HepG2 (cell line): ENCODE measurements around the gene LRRC15. TPM values are rescaled to one million over a fixed set of nuclear protein-coding genes. Genes with fewer than 3 reads are reported as not detected.

Experiments used
- CHD2 ChIP-seq: IDR thresholded peaks from 2 replicates; pipeline ENCODE4 v1.6.1; 2011; ENCODE audit warnings: low read depth, low read length, improper control_type of control experiment
- IKZF1 ChIP-seq: fragments of 450-650 bp; IDR thresholded peaks from 2 replicates; pipeline ENCODE4 v1.7.1; 2016
- MBD4 ChIP-seq: IDR thresholded peaks from 2 replicates; pipeline ENCODE4 v1.6.1; 2012; ENCODE audit warnings: low read length, inconsistent platforms, borderline replicate concordance
- NR2F1 ChIP-seq, 2 experiments: fragments of 450-650 bp in 1 of 2; formaldehyde crosslinking in 1 of 2; IDR thresholded peaks; 2 replicates each; pipeline versions ENCODE4 v1.5.0 to v1.6.1; 2016 to 2020; ENCODE audit warnings: mild to moderate bottlenecking in 1 of 2, missing compliant biosample characterization in 1 of 2, missing genetic modification reagents in 1 of 2, moderate library complexity in 1 of 2
- RBFOX2 ChIP-seq: fragments of 200-400 bp; formaldehyde crosslinking; IDR thresholded peaks from 2 replicates; pipeline ENCODE4 v1.6.1; 2017; ENCODE audit warnings: low read depth, mild to moderate bottlenecking, low read length
- SP5 ChIP-seq: IDR thresholded peaks from 2 replicates; pipeline ENCODE4 v1.6.1; 2016; ENCODE audit warnings: low read depth, borderline replicate concordance
- ZIK1 ChIP-seq: sonication (generic); formaldehyde crosslinking; IDR thresholded peaks from 2 replicates; pipeline ENCODE4 v1.5.0; 2020; ENCODE audit warnings: mild to moderate bottlenecking, low read depth, missing genetic modification reagents, borderline replicate concordance
- ZNF709 ChIP-seq: sonication (generic); formaldehyde crosslinking; IDR thresholded peaks from 2 replicates; pipeline ENCODE4 v1.5.0; 2020; ENCODE audit warnings: mild to moderate bottlenecking, missing genetic modification reagents
- polyA plus RNA-seq, 8 experiments: library from polyadenylated mRNA; depleted of rRNA in 3 of 8; stranded (reverse) in 7 of 8; unstranded in 1 of 8; fragments of >200 nt; fragmentation: Illumina TruSeq in 4 of 8; extraction: Trizol in 4 of 8; gene quantifications; 2 replicates each; pipeline versions ENCODE4 v1.2.1 to v1.2.3, GENCODE V29; 2011 to 2016; ENCODE audit warnings: low read depth in 4 of 8, missing spikeins in 1 of 8, mixed read lengths in 1 of 8; ENCODE audit not compliant: insufficient read depth in 1 of 8
- total RNA-seq, 5 experiments: library from RNA; depleted of rRNA; stranded (reverse); fragments of >200 nt; fragmentation: Illumina TruSeq; extraction: Trizol; gene quantifications; 2 replicates each; pipeline ENCODE4 v1.2.3, GENCODE V29; 2016; ENCODE audit warnings: low read depth in 1 of 5
- TF ChIP-seq, protein P1 (sequence below): sonication (generic); formaldehyde crosslinking; IDR thresholded peaks from 2 replicates; pipeline ENCODE4 v1.5.1; 2020; ENCODE audit warnings: missing genetic modification reagents, mild to moderate bottlenecking, borderline replicate concordance
- TF ChIP-seq, protein P2 (sequence below): sonication (generic); formaldehyde crosslinking; IDR thresholded peaks from 2 replicates; pipeline ENCODE4 v1.5.0; 2020; ENCODE audit warnings: missing genetic modification reagents, mild to moderate bottlenecking, borderline replicate concordance
- TF ChIP-seq, protein P3 (sequence below): sonication (generic); formaldehyde crosslinking; conservative IDR thresholded peaks from 2 replicates; pipeline ENCODE4 v1.4.0; 2020; ENCODE audit warnings: missing genetic modification reagents
- TF ChIP-seq, protein P4 (sequence below): sonication (generic); IDR thresholded peaks from 2 replicates; pipeline ENCODE4 v1.6.1; 2016; ENCODE audit warnings: low read depth, borderline replicate concordance
- TF ChIP-seq, protein P5 (sequence below): sonication (generic); formaldehyde crosslinking; IDR thresholded peaks from 2 replicates; pipeline ENCODE4 v1.4.0; 2020; ENCODE audit warnings: mild to moderate bottlenecking, missing genetic modification reagents
- TF ChIP-seq, protein P6 (sequence below): sonication (generic); formaldehyde crosslinking; IDR thresholded peaks from 2 replicates; pipeline ENCODE4 v1.4.0; 2020; ENCODE audit warnings: missing genetic modification reagents

The LRRC15 gene
- total and polyA plus RNA-seq, 2 of the 13 experiments (the other 11 are each of a cell fraction or from before 2014, with no cell fraction given), result not detected

DNA sequence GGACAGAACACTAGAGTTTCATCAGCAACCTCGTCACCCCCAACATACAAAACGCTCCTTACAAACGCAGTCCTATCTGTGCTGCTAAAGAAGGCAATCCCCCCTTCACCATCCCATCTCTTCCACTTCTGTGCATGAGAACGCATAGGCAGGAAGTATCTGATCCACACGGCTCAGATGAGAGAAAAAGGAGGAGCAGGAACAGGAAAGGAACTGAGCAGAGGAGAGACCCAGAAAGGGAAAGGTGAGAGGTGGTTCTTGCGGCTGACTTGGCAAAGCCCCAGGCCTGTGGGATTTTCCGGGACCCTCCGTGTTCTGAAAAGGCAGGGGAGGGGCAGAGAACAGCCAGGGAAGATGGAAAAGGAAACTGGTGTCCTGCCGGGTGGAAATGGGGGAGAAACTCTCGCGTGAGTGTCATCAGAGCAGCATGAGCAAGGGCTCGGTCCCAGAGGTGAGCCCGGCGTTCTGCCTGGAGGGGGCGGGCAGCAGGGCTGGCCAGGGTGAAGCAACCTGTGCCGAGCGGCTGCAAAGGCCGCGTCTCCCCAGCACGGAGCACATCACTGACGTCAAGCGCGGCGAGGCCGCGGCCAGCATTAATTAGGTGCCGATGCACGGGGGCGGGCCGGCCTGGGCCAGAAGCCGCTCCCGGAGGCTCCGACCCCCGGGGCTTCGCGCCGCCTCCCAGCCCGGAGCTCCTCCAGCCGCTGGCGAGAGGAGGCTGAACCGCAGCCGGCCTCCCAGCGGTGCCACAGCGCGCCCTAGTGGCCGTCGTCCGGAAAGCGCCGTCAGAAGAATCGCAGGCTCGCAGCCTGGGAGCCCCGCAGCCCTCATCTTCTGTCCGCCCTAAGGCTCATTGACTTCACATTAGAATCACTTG is 54.2 kb downstream of the LRRC15 start (continued):
- TF ChIP-seq, protein P1, sequence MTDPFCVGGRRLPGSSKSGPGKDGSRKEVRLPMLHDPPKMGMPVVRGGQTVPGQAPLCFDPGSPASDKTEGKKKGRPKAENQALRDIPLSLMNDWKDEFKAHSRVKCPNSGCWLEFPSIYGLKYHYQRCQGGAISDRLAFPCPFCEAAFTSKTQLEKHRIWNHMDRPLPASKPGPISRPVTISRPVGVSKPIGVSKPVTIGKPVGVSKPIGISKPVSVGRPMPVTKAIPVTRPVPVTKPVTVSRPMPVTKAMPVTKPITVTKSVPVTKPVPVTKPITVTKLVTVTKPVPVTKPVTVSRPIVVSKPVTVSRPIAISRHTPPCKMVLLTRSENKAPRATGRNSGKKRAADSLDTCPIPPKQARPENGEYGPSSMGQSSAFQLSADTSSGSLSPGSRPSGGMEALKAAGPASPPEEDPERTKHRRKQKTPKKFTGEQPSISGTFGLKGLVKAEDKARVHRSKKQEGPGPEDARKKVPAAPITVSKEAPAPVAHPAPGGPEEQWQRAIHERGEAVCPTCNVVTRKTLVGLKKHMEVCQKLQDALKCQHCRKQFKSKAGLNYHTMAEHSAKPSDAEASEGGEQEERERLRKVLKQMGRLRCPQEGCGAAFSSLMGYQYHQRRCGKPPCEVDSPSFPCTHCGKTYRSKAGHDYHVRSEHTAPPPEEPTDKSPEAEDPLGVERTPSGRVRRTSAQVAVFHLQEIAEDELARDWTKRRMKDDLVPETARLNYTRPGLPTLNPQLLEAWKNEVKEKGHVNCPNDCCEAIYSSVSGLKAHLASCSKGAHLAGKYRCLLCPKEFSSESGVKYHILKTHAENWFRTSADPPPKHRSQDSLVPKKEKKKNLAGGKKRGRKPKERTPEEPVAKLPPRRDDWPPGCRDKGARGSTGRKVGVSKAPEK (CRISPR knock-in tag), result no peak
- TF ChIP-seq, protein P2, sequence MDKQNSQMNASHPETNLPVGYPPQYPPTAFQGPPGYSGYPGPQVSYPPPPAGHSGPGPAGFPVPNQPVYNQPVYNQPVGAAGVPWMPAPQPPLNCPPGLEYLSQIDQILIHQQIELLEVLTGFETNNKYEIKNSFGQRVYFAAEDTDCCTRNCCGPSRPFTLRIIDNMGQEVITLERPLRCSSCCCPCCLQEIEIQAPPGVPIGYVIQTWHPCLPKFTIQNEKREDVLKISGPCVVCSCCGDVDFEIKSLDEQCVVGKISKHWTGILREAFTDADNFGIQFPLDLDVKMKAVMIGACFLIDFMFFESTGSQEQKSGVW, result no peak
- TF ChIP-seq IKZF1 (no peak), RBFOX2 (no peak), NR2F1 (CRISPR knock-in tag; IDR thresholded peaks at IDR 0.05) (no peak), MBD4 (no peak), ZNF709 (CRISPR knock-in tag) (no peak), ZIK1 (CRISPR knock-in tag) (no peak), SP5 (CRISPR knock-in tag) (peak; percentile 26; the same call in 1 of the 2 replicates), CHD2 (peak; percentile 54)
- TF ChIP-seq, protein P3, sequence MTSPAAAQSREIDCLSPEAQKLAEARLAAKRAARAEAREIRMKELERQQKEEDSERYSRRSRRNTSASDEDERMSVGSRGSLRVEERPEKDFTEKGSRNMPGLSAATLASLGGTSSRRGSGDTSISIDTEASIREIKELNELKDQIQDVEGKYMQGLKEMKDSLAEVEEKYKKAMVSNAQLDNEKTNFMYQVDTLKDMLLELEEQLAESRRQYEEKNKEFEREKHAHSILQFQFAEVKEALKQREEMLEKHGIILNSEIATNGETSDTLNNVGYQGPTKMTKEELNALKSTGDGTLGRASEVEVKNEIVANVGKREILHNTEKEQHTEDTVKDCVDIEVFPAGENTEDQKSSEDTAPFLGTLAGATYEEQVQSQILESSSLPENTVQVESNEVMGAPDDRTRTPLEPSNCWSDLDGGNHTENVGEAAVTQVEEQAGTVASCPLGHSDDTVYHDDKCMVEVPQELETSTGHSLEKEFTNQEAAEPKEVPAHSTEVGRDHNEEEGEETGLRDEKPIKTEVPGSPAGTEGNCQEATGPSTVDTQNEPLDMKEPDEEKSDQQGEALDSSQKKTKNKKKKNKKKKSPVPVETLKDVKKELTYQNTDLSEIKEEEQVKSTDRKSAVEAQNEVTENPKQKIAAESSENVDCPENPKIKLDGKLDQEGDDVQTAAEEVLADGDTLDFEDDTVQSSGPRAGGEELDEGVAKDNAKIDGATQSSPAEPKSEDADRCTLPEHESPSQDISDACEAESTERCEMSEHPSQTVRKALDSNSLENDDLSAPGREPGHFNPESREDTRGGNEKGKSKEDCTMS, result no peak
- TF ChIP-seq, protein P4, sequence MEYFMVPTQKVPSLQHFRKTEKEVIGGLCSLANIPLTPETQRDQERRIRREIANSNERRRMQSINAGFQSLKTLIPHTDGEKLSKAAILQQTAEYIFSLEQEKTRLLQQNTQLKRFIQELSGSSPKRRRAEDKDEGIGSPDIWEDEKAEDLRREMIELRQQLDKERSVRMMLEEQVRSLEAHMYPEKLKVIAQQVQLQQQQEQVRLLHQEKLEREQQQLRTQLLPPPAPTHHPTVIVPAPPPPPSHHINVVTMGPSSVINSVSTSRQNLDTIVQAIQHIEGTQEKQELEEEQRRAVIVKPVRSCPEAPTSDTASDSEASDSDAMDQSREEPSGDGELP, result no peak
- TF ChIP-seq, protein P5, sequence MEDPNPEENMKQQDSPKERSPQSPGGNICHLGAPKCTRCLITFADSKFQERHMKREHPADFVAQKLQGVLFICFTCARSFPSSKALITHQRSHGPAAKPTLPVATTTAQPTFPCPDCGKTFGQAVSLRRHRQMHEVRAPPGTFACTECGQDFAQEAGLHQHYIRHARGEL (CRISPR knock-in tag), result no peak
- TF ChIP-seq, protein P6, sequence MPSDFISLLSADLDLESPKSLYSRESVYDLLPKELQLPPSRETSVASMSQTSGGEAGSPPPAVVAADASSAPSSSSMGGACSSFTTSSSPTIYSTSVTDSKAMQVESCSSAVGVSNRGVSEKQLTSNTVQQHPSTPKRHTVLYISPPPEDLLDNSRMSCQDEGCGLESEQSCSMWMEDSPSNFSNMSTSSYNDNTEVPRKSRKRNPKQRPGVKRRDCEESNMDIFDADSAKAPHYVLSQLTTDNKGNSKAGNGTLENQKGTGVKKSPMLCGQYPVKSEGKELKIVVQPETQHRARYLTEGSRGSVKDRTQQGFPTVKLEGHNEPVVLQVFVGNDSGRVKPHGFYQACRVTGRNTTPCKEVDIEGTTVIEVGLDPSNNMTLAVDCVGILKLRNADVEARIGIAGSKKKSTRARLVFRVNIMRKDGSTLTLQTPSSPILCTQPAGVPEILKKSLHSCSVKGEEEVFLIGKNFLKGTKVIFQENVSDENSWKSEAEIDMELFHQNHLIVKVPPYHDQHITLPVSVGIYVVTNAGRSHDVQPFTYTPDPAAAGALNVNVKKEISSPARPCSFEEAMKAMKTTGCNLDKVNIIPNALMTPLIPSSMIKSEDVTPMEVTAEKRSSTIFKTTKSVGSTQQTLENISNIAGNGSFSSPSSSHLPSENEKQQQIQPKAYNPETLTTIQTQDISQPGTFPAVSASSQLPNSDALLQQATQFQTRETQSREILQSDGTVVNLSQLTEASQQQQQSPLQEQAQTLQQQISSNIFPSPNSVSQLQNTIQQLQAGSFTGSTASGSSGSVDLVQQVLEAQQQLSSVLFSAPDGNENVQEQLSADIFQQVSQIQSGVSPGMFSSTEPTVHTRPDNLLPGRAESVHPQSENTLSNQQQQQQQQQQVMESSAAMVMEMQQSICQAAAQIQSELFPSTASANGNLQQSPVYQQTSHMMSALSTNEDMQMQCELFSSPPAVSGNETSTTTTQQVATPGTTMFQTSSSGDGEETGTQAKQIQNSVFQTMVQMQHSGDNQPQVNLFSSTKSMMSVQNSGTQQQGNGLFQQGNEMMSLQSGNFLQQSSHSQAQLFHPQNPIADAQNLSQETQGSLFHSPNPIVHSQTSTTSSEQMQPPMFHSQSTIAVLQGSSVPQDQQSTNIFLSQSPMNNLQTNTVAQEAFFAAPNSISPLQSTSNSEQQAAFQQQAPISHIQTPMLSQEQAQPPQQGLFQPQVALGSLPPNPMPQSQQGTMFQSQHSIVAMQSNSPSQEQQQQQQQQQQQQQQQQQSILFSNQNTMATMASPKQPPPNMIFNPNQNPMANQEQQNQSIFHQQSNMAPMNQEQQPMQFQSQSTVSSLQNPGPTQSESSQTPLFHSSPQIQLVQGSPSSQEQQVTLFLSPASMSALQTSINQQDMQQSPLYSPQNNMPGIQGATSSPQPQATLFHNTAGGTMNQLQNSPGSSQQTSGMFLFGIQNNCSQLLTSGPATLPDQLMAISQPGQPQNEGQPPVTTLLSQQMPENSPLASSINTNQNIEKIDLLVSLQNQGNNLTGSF (CRISPR knock-in tag), result no peak
